ENCODE data around the gene DOCK8.

The DOCK8 gene

GRCh38 chr9:436482-436881 lies 221.8 kb downstream of the DOCK8 start:
- DNase-seq, result no peak

DNA sequence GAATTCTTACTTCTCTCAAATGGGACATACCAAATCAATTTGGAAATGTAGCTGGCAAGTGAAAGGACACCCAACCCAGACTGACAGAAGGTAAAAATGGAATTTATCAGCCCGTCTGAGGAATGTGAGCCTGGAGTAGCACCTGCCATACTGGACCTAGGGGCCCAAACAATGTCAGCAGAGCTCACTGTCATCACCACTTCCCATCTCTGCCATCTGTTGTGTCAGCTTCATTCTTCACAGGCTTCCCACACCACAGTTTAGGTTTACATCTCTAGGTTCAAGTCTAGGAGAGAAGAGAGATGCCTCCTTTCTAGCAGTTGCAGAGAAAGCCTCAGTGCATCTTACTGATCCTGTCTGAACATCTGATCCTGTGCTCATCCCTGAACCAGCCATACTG lies 222.4 kb downstream of the DOCK8 start:
- no peak for DNase-seq

DNA sequence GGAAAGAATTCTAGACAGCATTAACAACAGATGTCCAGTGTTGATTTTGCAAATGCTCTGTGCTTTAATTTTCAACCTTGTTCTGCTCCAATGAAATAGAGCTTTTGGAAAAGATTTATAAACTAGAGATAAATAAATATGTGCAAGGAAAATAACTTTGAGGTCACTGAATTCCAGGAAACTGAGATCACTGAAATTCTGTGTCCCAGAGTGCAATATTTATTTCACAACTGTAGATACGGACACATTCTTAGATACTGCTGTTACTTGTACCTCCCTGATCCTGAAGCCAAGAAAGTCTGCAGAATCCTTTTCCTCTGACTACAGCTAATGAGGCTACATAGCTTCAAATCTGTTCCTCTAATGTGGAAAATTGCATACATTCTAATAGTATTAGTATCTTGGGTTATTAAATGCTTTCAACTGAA lies 222.9 kb downstream of the DOCK8 start:
- no peak for DNase-seq

- DNase-seq, result no peak
Observed at GRCh38 chr9:438066-438465, 223.4 kb downstream of the DOCK8 start.

DNA sequence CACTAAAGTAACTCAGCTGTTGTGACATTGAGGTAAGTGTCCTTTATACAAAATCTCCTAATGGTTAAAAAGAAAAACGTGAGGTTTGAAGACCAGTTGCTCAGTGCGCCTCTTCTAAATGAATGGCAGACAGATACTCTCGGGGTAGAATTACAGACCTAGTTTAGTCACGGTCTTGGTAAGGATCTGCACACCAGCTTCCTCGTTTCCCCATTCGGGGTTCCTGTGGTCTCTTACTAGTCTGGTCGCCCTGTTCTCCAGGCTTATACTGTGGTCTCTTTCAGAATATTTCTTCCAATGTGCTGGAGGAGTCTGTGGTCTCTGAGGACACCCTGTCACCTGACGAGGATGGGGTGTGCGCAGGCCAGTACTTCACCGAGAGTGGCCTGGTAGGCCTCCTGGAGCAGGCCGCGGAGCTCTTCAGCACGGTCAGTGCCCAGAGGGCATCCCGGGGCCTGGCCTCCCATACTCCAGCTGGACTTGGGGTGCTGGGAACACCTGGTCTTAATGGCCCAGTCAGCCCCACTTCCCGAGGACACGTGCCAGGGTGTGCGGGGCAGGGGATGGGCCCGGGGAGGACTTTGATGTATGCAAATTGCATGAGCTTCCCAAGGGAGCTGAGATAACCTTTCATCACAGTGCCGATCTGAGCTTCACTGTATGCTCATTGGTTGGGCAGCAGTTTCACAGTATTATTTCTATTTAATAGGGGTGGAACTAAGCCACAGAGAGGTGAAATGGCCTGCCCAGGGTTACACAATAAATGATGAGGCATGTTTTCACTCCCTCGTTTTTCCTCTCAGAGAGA lies 224.5 kb downstream of the DOCK8 start:
- DNase-seq, result no peak

DNA sequence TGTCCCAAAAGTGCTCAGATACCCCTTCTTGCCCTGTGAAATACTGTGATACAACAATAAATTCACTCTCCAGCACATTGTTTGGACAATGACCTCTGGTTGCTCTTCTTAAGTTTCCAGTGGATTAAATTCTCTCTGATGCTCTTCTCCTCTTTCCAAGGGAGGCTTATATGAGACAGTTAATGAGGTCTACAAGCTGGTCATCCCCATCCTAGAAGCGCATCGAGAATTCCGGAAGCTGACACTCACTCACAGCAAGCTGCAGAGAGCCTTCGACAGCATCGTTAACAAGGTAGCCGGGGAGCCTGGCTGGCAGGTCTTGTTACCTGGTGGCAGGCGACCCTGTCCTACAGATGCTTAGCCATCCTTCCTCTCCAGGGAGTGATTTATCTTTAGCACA lies 226.5 kb downstream of the DOCK8 start:
- no peak for DNase-seq

DNA sequence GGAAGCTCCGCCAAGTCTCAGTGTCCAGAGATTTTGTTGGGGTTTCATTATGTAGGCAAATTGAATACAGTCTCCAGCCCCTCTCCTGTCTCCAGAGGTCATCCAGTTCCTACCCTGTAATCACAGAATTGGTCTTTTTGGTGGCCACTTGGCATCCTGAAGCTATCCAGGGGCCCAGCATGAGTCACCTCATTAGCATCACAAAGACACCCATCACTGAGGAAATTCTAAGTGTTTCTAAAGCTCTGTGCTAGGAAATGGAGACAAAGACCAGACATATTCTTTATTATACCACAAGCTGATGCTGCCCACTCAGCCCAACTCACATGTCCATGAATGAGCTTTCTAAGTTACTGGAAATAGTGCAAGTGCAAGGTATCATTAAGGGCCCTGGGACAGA lies 229.9 kb downstream of the DOCK8 start:
- no peak for DNase-seq

- no peak for DNase-seq
Observed at GRCh38 chr9:445033-445432, 230.4 kb downstream of the DOCK8 start.

DNA sequence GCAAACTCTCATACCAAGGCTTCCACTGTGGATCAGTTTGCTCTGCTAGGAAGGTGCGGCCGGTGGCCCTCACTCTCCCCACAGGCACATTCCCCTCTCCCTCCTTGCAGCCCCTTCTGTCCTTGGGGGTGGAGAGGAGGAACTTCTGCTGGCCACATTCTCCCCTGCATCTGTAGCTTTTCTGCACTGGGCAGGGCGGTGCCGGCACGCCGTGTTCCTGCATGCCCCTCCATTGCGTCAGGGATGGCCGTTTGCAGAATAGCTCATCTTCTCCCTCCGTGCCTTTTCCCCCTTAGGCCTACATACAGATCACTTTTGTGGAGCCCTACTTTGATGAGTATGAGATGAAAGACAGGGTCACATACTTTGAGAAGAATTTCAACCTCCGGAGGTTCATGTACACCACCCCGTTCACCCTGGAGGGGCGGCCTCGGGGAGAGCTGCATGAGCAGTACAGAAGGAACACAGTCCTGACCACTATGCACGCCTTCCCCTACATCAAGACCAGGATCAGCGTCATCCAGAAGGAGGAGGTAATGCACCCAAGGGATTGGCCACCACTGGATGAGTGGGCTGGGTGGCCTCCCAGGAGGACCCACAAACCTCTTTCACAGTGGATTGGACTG lies 231.5 kb downstream of the DOCK8 start:
- no peak for DNase-seq

DNA sequence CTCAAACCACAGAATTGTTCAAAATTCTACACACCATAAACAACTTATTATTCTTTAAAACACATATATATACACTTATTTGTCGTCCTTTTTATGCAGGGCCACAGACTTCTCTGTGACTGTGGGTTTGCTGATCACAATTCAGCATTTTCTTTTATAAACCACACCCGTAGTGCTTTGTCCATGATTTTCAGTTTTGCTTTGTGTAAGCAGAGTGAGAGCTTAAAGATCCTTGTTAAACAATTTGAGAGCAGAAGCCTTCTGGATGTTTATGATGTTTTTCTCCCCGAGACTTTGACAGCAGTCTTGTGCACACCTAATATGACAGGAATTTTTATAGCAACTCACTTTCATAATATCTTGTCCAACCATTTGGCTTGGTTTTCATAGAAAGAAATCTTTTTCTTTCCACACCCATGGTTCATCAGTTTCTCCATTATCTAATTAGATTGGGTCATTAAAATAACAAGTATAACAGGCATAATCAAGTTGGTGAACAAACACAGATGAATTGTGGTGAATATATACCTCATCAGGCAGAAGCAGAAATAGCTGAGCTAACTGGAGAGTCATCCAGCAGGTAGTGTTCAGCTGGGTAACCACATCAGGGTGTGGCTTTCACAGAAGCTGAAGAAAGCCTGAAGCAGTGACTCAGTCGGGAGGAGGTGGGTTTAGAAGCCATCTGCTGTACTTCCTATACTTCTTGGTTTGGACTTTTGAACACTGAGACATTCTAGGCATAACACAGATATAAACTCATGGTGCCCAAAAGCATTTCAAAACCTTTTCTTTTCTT lies 232.8 kb downstream of the DOCK8 start:
- DNase-seq, result no peak

DNA sequence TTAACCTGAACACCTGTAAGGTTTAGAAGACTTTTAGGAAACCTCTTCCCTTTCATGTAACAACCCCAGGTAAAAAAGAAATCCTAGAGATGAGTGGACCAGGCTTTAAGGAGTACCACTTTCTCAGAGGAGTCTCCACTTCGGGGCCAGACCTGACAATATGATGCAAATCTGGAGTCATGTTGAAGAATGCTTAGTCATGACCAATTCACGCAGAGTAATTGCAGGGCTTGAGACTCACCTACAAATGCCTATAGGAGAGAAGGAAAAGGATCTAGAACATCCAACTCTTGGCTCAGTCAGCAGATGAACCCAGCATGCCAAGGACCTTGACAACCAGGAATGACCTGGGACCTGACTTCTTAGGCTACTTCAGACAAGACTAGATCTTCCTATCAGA lies 235.4 kb downstream of the DOCK8 start:
- DNase-seq, result no peak

DNA sequence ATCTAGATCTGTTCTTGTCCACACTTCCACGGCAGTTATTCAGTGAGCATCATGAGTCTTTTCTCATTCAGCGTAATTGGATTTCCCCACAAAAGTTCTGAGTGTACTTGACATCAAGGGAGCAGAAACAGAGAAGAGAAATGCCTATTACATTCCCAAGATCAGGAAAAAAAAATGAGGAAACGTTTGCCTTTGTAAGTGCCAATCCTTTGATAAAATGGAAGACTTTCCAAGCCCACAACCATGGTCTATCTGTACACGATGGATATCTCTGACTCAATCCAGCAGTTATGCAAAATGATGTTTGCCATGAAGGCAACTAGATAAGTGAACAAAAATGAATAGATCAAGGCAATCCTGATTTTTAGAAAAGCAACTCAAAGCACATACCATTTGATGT lies 235.9 kb downstream of the DOCK8 start:
- DNase-seq, result no peak

GRCh38 chr9:453832-454231 lies 239.2 kb downstream of the DOCK8 start:
- DNase-seq, result no peak

DNA sequence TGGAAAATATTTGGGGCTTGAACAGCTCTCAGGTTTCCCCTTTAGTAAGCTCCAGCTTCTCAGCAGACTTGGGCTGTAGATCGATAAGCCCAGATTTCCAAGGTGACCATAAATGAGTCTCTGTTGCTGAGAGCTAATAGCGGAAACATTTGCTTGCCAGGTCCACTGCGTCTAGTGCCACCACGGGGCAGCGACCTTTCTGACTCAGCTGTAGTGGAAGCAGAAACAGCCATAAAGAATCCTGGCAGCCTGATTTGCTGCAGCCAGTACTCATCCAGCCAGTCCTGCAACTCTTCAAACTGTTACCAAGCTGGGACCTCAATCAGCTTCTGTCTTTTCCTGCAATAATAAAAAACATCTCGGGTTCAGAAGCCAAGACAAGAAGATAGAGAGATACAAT lies 241.7 kb downstream of the DOCK8 start:
- no peak for DNase-seq

DNA sequence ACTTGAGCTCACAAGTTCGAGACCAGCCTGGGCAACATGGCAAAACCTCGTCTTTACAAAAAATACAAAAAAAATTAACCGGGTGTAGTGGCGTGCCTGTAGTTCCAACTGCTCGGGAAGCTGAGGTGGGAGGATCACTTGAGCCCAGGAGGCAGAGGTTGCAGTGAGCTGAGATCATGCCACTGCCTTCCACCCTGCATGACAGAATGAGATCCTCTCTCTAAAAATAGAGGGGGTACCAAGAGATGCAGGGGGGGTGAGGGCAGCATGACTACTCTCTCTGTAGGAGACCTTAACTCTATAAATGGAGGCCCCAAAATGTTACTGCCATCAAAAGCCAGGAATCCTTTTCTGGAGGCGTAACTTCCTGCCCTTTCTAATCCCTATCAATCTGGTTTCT lies 243.9 kb downstream of the DOCK8 start:
- DNase-seq, result no peak

DNA sequence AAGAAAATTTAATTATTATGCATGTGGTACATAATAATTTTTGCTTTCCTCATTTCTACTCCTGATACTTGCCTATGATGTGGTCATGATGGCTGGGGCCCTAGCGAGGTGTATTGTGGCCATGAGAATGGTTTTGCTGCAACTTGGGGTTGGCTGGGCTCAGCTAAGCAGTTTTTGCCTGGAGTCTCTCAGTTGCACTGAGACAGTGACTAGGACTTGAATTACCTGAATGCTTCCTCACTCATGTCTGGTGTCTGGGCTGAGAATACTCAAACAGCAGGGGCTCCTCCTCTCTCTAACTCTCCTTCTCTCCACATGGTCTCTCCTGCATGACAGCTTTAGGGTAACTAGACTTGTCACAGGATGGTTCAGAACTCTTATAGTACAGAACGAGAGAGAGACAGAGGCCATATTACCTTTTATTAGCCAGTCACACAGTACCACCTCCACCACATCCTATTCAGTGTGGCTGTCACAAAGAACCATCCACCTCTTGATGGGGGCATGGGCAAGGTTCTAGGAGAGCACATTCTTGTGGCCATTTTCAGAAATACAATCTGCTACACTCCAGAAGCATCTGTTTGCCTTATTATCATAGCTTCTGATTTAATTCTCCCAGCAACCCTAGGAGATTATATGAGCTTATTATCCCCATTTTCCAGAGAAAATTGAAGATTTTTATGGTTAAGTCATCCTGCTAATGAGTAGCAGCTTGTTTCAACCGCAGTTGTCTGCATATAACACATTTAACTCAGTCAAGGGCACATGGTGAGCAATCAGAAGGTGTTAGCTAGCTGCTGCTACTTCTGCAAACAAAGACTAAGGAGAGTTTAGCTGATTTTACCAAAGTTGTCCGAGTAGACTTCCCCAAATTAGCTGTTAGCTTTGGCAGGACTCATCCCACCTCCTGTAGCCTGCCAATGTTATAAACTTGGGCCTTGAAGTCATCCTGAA lies 245.1 kb downstream of the DOCK8 start:
- no peak for DNase-seq

- DNase-seq, result no peak
Observed at GRCh38 chr9:462121-462520, 247.5 kb downstream of the DOCK8 start.

- DNase-seq, result no peak
Observed at GRCh38 chr9:462606-463005, 247.9 kb downstream of the DOCK8 start.

DNA sequence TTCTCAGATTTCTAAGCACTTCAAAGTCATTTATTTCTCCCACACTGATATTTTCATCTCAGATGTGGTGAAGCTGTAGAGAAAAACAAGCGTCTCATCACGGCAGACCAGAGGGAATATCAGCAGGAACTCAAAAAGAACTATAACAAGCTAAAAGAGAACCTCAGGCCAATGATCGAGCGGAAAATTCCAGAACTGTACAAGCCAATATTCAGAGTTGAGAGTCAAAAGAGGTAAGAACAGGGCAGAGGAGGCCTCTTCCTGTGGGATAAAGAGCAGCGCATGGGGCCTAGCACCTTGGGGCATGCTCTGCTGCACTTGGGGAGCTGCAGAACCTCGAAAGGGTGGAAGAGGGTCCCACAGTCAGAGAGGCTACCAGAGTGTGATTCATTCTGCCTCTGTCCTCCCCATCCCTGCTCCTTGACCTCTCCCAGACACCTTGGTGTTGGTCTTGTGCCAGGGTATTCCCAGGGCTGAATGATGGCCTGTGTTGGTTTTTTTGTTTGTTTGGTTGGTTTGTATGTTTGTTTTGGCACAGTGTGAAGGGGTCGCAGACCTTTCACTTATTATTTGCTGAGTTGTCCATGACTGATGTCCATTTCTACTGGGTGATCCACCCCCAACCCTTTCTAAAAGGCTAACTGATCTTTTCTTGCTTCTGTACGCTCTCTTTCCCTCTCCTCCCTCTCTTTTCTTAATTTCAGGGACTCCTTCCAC lies 248.9 kb downstream of the DOCK8 start:
- DNase-seq, result no peak

- DNase-seq, result no peak
Observed at GRCh38 chr9:466747-467146, 252.1 kb downstream of the DOCK8 start.

GRCh38 chr9:468766-469426 lies 254.2 kb downstream of the DOCK8 start:
- no peak for DNase-seq

Measured in NCI-H1436 treated with DMSO at 0.1 percent for 48 hours (cell line).